GM23338 (cell line): Measurements from ENCODE around the gene PITPNC1. TPM values are rescaled to one million over a fixed set of nuclear protein-coding genes. Genes with fewer than 3 reads are reported as not detected.

Experiments
- ATAC-seq: fragments of 200-7000 bp; cut with Tn5 transposase; 3 replicates; pipeline ENCODE4 v1.9.1; 2020
- DNase-seq: peaks from one replicate; pipeline ENCODE4 v3.0.0-alpha.2; 2015; ENCODE audit warnings: low spot score
- H2AFZ ChIP-seq: fragments of 200-600 bp; sonication (generic); 2 replicates; pipeline ENCODE4 v1.8.0; 2016; ENCODE audit warnings: antibody characterized with exemption, mild to moderate bottlenecking, moderate library complexity
- H3F3A ChIP-seq: fragments of 200-600 bp; sonication (generic); replicated peaks from 2 replicates; pipeline ENCODE4 v1.8.0; 2017; ENCODE audit warnings: antibody characterized with exemption, mixed run types, low read depth
- H3K27ac ChIP-seq: fragments of 200-600 bp; sonication (generic); 2 replicates; pipeline ENCODE4 v1.6.1; 2016; ENCODE audit warnings: low read depth
- H3K27me3 ChIP-seq: fragments of 200-600 bp; sonication (generic); 2 replicates; pipeline ENCODE4 v1.8.0; 2016; ENCODE audit warnings: mild to moderate bottlenecking, mixed run types, moderate library complexity; ENCODE audit not compliant: insufficient read depth
- H3K36me3 ChIP-seq: fragments of 200-600 bp; sonication (generic); 2 replicates; pipeline ENCODE4 v1.8.0; 2016; ENCODE audit warnings: mild to moderate bottlenecking; ENCODE audit not compliant: insufficient read depth
- H3K4me1 ChIP-seq: fragments of 200-600 bp; sonication (generic); 2 replicates; pipeline ENCODE4 v1.8.0; 2016; ENCODE audit warnings: mild to moderate bottlenecking, moderate library complexity; ENCODE audit not compliant: insufficient read depth
- H3K4me2 ChIP-seq: fragments of 200-600 bp; sonication (generic); 2 replicates; pipeline ENCODE4 v1.7.1; 2017; ENCODE audit warnings: mixed run types
- H3K4me3 ChIP-seq: fragments of 200-600 bp; sonication (generic); 2 replicates; pipeline ENCODE4 v1.6.1; 2016; ENCODE audit warnings: mixed run types
- H3K79me2 ChIP-seq: fragments of 200-600 bp; sonication (generic); replicated peaks from 2 replicates; pipeline ENCODE4 v1.8.0; 2017; ENCODE audit warnings: mild to moderate bottlenecking; ENCODE audit not compliant: insufficient read depth
- H3K9me2 ChIP-seq: fragments of 200-600 bp; sonication (generic); 2 replicates; pipeline ENCODE4 v1.8.0; 2017; ENCODE audit not compliant: insufficient read depth
- H4K20me1 ChIP-seq: fragments of 200-600 bp; sonication (generic); replicated peaks from 2 replicates; pipeline ENCODE4 v1.8.0; 2017; ENCODE audit warnings: mild to moderate bottlenecking; ENCODE audit not compliant: insufficient read depth
- H3K27ac Mint-ChIP-seq: 2 replicates; pipeline ENCODE4 v1.8.0; 2020; ENCODE audit warnings: inconsistent platforms, mild to moderate bottlenecking, moderate library complexity, mixed read lengths
- H3K27me3 Mint-ChIP-seq: 3 replicates; pipeline ENCODE4 v1.8.0; 2022; ENCODE audit warnings: low read depth, mild to moderate bottlenecking, moderate library complexity, mixed read lengths, inconsistent platforms; ENCODE audit not compliant: insufficient read depth, poor library complexity
- H3K36me3 Mint-ChIP-seq: 3 replicates; pipeline ENCODE4 v1.8.0; 2021; ENCODE audit warnings: low read depth, mild to moderate bottlenecking, inconsistent platforms, moderate library complexity, mixed read lengths
- H3K4me1 Mint-ChIP-seq: 3 replicates; pipeline ENCODE4 v1.8.0; 2020; ENCODE audit warnings: mild to moderate bottlenecking, inconsistent platforms, mixed read lengths
- H3K4me3 Mint-ChIP-seq: 3 replicates; pipeline ENCODE4 v1.8.0; 2021; ENCODE audit warnings: moderate library complexity, mild to moderate bottlenecking, inconsistent platforms, mixed read lengths
- H3K9me3 Mint-ChIP-seq: 3 replicates; pipeline ENCODE4 v1.8.0; 2020; ENCODE audit warnings: moderate library complexity, mild to moderate bottlenecking, inconsistent platforms, mixed read lengths
- CREB1 ChIP-seq: fragments of 250-450 bp; sonication (Bioruptor Pico); IDR thresholded peaks from 2 replicates; pipeline ENCODE4 v1.5.0; 2020; ENCODE audit warnings: low read depth, mild to moderate bottlenecking, moderate library complexity
- CTCF ChIP-seq, 2 experiments: fragments of 200-600 bp in 1 of 2; sonication (generic) in 1 of 2; conservative IDR thresholded peaks; 2 replicates each; pipeline versions ENCODE4 v1.5.1 to v1.6.1; 2016 to 2017; ENCODE audit warnings: antibody characterized with exemption in 2 of 2, low read depth in 2 of 2, mild to moderate bottlenecking in 2 of 2, moderate library complexity in 1 of 2
- ETS1 ChIP-seq: IDR thresholded peaks from 2 replicates; pipeline ENCODE4 v1.6.1; 2016; ENCODE audit warnings: antibody characterized with exemption
- EZH2 ChIP-seq: fragments of 200-600 bp; sonication (generic); IDR thresholded peaks from one replicate; pipeline ENCODE4 v1.8.0; 2017; ENCODE audit warnings: antibody characterized with exemption, mild to moderate bottlenecking, low read depth; ENCODE audit not compliant: unreplicated experiment
- EZH2phosphoT487 ChIP-seq: fragments of 200-600 bp; sonication (generic); IDR thresholded peaks from one replicate; pipeline ENCODE4 v1.8.1; 2018; ENCODE audit warnings: antibody characterized with exemption; ENCODE audit not compliant: unreplicated experiment
- JUNB ChIP-seq: IDR thresholded peaks from one replicate; pipeline ENCODE4 v1.6.1; 2016; ENCODE audit warnings: antibody characterized with exemption; ENCODE audit not compliant: unreplicated experiment
- NANOG ChIP-seq: IDR thresholded peaks from 2 replicates; pipeline ENCODE4 v1.6.1; 2016; ENCODE audit warnings: antibody characterized with exemption, borderline replicate concordance
- POLR2AphosphoS5 ChIP-seq: IDR thresholded peaks from 2 replicates; pipeline ENCODE4 v1.6.1; 2016; ENCODE audit warnings: antibody characterized with exemption, low read depth
- ZNF114 ChIP-seq: fragments of 250-450 bp; sonication (Bioruptor Pico); IDR thresholded peaks from 2 replicates; pipeline ENCODE4 v1.5.0; 2020; ENCODE audit warnings: mild to moderate bottlenecking, moderate library complexity
- ZNF331 ChIP-seq: fragments of 250-450 bp; sonication (Bioruptor Pico); IDR thresholded peaks from 2 replicates; pipeline ENCODE4 v1.5.0; 2020; ENCODE audit warnings: low read depth, mild to moderate bottlenecking, moderate library complexity
- ZNF462 ChIP-seq: fragments of 250-450 bp; sonication (Bioruptor Pico); IDR thresholded peaks from 2 replicates; pipeline ENCODE4 v1.5.0; 2020; ENCODE audit warnings: mild to moderate bottlenecking, moderate library complexity
- polyA plus RNA-seq: library from polyadenylated mRNA; unstranded; fragments of >200 nt; fragmentation: Nextera tagmentation; extraction: Ambion mirVana; gene quantifications from 2 replicates; pipeline ENCODE4 v1.2.1, GENCODE V29; 2016
- total RNA-seq: library from RNA; depleted of rRNA; stranded (reverse); fragments of >200 nt; shearing (Covaris generic); gene quantifications from 2 replicates; pipeline ENCODE4 v1.2.3, GENCODE V29; 2014

Gene PITPNC1
- total and polyA plus RNA-seq, 2 experiments from 2014 or later: 23.0 to 32.6 TPM

- Histone ChIP-seq H3F3A (no peaks in the 10 kb centered on the region), H3K4me3 (no peak overlapping the region), H2AFZ (no peak overlapping the region), H3K9me2 (peaks cover 9% of the 10 kb centered on the region), H3K79me2 (no peaks in the 10 kb centered on the region; the same call in 1 of the 2 replicates), H3K27me3 (no peaks in the 10 kb centered on the region), H3K4me1 (no peaks in the 10 kb centered on the region), H3K36me3 (no peaks in the 10 kb centered on the region), H4K20me1 (no peaks in the 10 kb centered on the region), H3K27ac (no peak overlapping the region), H3K4me2 (no peak overlapping the region)
- peaks cover 29% of the 10 kb centered on the region for H3K36me3 Mint-ChIP-seq
- DNase-seq (peak; percentile 57), ATAC-seq (peak; percentile 81)
- no peaks in the 10 kb centered on the region; the same call in 2 of the 3 replicates for H3K9me3 Mint-ChIP-seq
- H3K27me3 Mint-ChIP-seq: peaks cover 2% of the 10 kb centered on the region
- TF ChIP-seq JUNB (no peak), ETS1 (no peak), NANOG (no peak), EZH2phosphoT487 (no peak), ZNF331 (CRISPR knock-in tag) (no peak), CTCF (conservative IDR thresholded peaks at IDR 0.05; ENCODE audit: low read depth in 2 of 2) (peak; percentile 71 to 80), POLR2AphosphoS5 (no peak)
- H3K4me1 Mint-ChIP-seq: no peaks in the 10 kb centered on the region
- no peak overlapping the region for H3K4me3 Mint-ChIP-seq
- no peak overlapping the region for H3K27ac Mint-ChIP-seq
These were observed 182.4 kb downstream of the PITPNC1 start for GRCh38 chr17:67559381-67559966.

- Histone ChIP-seq H3K36me3 (no peaks in the 10 kb centered on the region), H3K4me2 (no peak overlapping the region), H3K27me3 (no peaks in the 10 kb centered on the region), H3F3A (no peaks in the 10 kb centered on the region), H4K20me1 (no peaks in the 10 kb centered on the region), H3K27ac (no peak overlapping the region), H3K4me3 (no peak overlapping the region), H3K79me2 (no peaks in the 10 kb centered on the region; the same call in 1 of the 2 replicates), H2AFZ (no peak overlapping the region), H3K9me2 (peaks cover 9% of the 10 kb centered on the region), H3K4me1 (no peaks in the 10 kb centered on the region)
- Mint-ChIP-seq H3K4me3 (no peak overlapping the region), H3K4me1 (no peaks in the 10 kb centered on the region), H3K27ac (no peak overlapping the region), H3K36me3 (peaks cover 25% of the 10 kb centered on the region), H3K27me3 (peaks cover 2% of the 10 kb centered on the region), H3K9me3 (no peaks in the 10 kb centered on the region; the same call in 1 of the 3 replicates)
- no peak for ATAC-seq
- DNase-seq: no peak
- TF ChIP-seq ZNF462 (CRISPR knock-in tag) (no peak), EZH2phosphoT487 (no peak), ZNF114 (CRISPR knock-in tag) (no peak), ETS1 (no peak), EZH2 (no peak), ZNF331 (CRISPR knock-in tag) (no peak), CREB1 (CRISPR knock-in tag) (no peak)
These were observed 184.9 kb downstream of the PITPNC1 start for GRCh38 chr17:67562005-67562404.
